ENCODE results near the gene MRPS33. TPM values are rescaled to one million over a fixed set of nuclear protein-coding genes. Genes with fewer than 3 reads are reported as not detected.

The MRPS33 gene
- 23.2 and 27.2 TPM in 2 replicates for total RNA-seq

DNA sequence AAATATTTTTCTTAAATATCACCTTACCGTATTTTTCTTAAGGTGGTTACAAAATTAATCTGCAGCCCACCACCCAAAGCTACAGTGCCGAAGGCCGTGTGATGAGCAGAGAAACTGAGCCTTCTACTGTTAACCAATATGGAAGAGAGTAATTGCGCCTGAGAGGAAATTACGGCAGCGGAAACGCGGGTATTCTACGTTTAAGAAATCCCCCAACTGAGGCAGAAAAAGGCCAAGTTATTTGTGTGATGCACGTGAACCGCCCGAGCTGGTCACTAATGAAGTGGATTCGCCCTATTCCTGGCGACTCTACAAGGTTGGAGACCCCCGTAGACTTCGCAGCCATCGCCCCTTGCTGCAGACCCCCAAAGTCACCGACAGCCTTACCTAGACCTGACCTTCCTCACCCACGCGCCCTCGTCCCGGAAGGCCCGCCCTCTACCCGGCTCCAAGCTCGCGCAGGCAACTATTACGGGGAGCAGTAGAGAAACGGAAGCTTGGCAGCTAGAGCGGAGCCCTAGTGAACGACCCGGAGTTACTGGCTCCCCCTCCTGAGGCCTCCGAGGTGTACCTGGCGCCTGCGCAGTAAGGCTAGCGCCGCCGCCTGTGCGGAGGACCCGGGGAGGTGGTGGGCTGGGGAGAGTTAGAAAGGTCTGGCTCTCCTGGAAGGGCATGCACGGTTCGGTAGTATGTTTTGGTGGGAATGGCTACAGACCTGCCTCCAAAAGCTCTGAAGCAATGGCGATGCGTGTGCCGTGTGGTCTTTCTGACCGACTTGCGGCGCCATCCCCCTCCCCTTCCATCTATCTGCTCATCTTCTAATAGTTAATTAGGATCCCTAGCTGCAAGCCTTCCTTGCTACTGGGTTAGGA, at the start of gene MRPS33:
MRPS33 (minus strand) TSS at position 429 of the 872 bp plus-strand sequence. CDS start 4,319 bp downstream, outside the sequence.

Other genes starting within 250 kb of the MRPS33 start
- 5.4 and 7.9 TPM in 2 replicates for gene BRAF, start 90.0 kb downstream of the MRPS33 start, total RNA-seq
- under 0.01 TPM in 1 of 2 replicates, not detected in the other for gene TMEM178B, start 59.1 kb upstream of the MRPS33 start, total RNA-seq